Loucy (cell line): ENCODE measurements around the gene CUL9.

Source experiments
- EZH2phosphoT487 ChIP-seq: fragments of 200-600 bp; IDR thresholded peaks from 2 replicates; pipeline ENCODE4 v1.6.1; 2018; ENCODE audit warnings: antibody characterized with exemption, mild to moderate bottlenecking, moderate library complexity, borderline replicate concordance
- TF ChIP-seq, protein P1 (sequence below): fragments of 200-600 bp; sonication (generic); conservative IDR thresholded peaks from 2 replicates; pipeline ENCODE4 v1.5.1; 2014; ENCODE audit warnings: mild to moderate bottlenecking, antibody characterized with exemption, low read length

DNA sequence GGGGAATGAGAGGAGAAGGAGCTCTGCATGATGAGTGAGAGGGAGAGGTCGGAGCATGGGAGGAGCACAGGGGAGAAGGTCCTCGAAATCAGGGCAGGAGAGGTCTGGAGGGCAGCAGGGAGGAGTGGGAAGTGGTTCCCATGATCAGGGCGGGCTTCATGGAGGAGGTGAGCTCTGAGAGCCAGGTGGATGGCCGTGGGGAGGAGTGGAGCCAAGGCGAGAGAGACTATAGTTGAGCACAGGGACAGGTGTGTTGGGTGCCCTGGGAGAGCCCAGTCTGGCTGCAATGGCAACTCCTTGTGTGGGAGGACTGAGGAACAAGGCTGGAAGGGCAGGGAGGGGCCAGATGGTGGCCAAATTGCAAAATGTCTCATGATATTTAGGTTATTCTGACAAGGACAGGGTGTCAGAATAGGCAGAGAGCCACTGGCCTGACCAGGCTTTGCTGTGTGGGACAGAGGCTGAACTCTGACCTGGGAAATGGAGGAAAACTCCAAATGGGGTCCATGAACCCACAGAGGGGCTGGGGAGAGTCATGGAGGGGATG lies 82.7 kb downstream of the CUL9 start:
- TF ChIP-seq EZH2phosphoT487, result no peak
- TF ChIP-seq, protein P1, sequence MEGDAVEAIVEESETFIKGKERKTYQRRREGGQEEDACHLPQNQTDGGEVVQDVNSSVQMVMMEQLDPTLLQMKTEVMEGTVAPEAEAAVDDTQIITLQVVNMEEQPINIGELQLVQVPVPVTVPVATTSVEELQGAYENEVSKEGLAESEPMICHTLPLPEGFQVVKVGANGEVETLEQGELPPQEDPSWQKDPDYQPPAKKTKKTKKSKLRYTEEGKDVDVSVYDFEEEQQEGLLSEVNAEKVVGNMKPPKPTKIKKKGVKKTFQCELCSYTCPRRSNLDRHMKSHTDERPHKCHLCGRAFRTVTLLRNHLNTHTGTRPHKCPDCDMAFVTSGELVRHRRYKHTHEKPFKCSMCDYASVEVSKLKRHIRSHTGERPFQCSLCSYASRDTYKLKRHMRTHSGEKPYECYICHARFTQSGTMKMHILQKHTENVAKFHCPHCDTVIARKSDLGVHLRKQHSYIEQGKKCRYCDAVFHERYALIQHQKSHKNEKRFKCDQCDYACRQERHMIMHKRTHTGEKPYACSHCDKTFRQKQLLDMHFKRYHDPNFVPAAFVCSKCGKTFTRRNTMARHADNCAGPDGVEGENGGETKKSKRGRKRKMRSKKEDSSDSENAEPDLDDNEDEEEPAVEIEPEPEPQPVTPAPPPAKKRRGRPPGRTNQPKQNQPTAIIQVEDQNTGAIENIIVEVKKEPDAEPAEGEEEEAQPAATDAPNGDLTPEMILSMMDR, result no peak
